GM12891 (cell line): ENCODE results near the gene LMNTD1.

Source experiments
- PAX5 ChIP-seq: IDR thresholded peaks from 2 replicates; pipeline ENCODE4 v1.6.1; 2011; ENCODE audit warnings: low read length, moderate library complexity, mild to moderate bottlenecking; ENCODE audit not compliant: insufficient read depth, severe bottlenecking
- POLR2A ChIP-seq: IDR thresholded peaks from 2 replicates; pipeline ENCODE4 v1.6.1; 2011; ENCODE audit warnings: low read depth, low read length, control low read depth
- POLR2AphosphoS5 ChIP-seq: IDR thresholded peaks from 2 replicates; pipeline ENCODE4 v1.6.1; 2011; ENCODE audit warnings: low read depth, low read length, control low read depth
- TAF1 ChIP-seq: IDR thresholded peaks from 2 replicates; pipeline ENCODE4 v1.6.1; 2011; ENCODE audit warnings: low read depth, low read length, control low read depth

DNA sequence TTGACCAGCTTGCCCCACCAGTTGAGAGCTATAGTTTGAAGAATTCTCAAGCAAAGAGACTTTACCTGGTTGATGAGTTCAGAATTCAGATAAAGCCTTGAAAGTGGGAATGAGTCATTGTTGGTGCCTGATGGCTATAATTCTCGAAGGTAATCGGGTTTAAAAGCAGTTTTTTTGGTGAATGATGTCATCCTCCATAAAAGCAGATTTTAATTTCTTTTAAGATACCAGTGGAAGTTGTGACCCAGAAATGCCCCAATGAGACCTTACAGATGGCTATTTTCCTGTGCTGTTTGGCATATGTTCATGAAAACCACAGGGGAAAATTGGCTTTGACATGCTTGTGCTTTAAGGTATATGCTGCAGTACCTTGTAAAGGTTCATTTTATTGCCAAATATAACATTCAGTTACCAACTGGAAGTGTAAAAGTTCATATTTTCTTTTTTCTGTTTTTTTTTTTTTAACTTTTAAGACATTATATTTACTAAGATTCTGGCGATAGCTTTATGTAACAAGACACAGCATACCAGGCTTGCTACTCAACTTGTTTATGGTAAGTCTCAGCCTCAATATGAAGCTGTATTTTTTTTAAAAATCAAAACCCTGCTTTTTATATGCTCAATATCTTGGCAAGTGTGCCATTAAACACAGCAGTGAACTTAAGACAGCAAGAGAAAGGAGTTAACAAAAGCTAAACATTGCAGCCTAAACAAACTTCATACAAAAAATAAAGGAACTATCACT, 119.3 kb downstream of the LMNTD1 start:
- no peak for TF ChIP-seq POLR2A
- TF ChIP-seq TAF1, result no peak
- TF ChIP-seq POLR2AphosphoS5, result no peak
- no peak for TF ChIP-seq PAX5
